Activated CD8-positive, alpha-beta memory T cell treated with anti-CD3 and anti-CD28 coated beads for 24 hours (primary cell): ENCODE measurements around the gene BORCS6.

Source experiments
- DNase-seq: peaks from one replicate; pipeline ENCODE4 v3.0.0-alpha.2; 2020

The BORCS6 gene

GRCh38 chr17:8140065-8141029 lies 49.6 kb downstream of the BORCS6 start:
- DNase-seq, result no peak

GRCh38 chr17:8138672-8139371 lies 51.2 kb downstream of the BORCS6 start:
- peak; percentile 100 for DNase-seq

GRCh38 chr17:8138374-8138671 lies 51.7 kb downstream of the BORCS6 start:
- DNase-seq, result no peak
